GM21529 (cell line): ENCODE data around the gene TNF.

Experiments used
- ATAC-seq: cut with Tn5 transposase; IDR thresholded peaks from one replicate; pipeline ENCODE4 v1.9.1; 2021; ENCODE audit not compliant: unreplicated experiment

The TNF gene

DNA sequence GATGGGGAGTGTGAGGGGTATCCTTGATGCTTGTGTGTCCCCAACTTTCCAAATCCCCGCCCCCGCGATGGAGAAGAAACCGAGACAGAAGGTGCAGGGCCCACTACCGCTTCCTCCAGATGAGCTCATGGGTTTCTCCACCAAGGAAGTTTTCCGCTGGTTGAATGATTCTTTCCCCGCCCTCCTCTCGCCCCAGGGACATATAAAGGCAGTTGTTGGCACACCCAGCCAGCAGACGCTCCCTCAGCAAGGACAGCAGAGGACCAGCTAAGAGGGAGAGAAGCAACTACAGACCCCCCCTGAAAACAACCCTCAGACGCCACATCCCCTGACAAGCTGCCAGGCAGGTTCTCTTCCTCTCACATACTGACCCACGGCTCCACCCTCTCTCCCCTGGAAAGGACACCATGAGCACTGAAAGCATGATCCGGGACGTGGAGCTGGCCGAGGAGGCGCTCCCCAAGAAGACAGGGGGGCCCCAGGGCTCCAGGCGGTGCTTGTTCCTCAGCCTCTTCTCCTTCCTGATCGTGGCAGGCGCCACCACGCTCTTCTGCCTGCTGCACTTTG, at the start of gene TNF:
Gene TNF, plus strand, starts transcription at position 231 of the 567 bp plus-strand sequence. Its CDS starts 177 bp downstream, at position 408.
- no peak for ATAC-seq

DNA sequence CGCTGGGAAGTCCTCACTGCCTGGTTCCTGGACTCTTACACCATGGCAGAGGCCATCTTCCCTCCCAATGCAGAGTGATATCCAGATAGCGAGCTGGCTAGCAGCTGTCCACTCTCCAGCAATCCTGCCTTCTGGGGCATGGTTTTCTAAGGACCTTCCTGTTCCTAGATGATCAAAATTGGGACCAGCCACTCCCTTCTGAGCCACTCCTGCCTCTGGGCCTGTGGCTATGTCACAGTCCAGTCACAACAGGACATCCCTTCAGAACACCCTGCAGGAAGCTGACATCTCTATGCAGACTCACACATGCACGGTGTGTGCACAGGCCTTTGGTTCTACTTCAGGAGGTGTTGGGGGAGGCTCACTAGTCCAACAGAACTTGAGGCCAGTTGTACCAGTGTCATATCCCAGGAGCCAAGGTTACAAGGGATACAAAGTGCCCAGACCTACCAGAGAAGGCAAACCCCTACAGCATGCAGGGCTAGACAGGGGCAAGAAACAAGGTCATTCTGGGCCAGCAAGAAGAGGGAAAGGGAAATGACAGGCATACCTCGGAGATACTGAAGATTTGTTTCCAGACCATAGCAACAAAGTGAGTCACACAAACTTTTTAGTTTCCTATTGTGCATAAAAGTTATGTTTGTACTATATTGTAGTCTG, 49.3 kb upstream of the TNF start:
- no peak for ATAC-seq

DNA sequence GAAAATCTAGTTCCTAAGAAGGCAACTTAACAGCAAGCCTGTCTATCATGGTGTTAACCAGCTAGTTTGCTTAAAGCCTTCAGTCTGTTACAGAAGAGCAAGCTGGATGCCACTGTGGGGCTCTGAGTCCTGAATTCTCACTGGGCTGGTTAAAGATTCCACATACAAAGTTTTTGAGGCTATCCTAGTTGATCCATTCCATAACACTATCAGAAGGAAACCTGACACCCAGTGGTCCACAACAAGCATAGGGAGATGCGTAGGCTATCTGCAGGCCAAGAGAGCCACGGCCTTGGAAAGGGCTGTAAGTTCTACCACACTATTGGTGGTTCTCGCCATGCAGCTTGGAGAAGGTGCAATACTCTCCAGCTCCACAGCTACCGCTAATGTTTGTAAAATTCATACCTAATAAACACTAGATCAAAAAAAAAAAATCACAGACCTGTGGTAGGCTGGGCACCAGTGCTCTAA, 47.0 kb upstream of the TNF start:
- ATAC-seq: no peak

GRCh38 chr6:31528821-31529328, 46.5 kb upstream of the TNF start, which contains the start of gene MCCD1:
Gene MCCD1, plus strand, starts transcription at chr6:31528962. Its CDS starts 53 bp downstream, at chr6:31529015.
- ATAC-seq: no peak

DNA sequence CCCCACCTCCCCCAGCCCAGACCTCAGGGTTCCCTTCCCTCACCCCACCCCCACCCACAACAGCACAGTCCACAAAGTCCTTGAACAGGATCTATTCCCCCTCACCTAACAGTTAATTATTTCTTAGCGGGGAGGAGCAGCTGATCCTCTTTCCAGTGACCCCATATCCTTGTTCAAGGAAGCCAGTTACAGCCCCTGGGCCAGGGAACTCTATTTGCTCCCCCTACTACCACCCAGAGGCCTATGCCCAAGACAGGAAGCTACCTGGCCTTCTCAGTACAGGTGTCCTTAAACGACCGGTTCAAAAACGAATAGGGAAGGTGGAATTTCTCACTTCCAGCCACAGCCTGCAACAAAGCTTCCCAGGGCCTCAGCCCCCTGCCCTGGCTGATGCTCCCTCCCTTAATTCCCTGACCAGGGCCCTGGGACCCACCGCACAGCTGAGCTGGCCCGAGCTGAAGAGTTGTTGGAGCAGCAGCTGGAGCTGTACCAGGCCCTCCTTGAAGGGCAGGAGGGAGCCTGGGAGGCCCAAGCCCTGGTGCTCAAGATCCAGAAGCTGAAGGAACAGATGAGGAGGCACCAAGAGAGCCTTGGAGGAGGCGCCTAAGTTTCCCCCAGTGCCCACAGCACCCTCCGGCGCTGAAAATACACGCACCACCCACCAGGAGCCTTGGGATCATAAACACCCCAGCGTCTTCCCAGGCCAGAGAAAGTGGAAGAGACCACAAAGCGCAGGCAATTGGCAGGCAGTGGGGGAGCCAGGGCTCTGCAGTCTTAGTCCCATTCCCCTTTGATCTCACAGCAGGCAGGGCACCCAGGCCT, 45.8 kb upstream of the TNF start:
- no peak for ATAC-seq

- no peak for ATAC-seq
Observed at GRCh38 chr6:31530659-31531058, 44.7 kb upstream of the TNF start.

DNA sequence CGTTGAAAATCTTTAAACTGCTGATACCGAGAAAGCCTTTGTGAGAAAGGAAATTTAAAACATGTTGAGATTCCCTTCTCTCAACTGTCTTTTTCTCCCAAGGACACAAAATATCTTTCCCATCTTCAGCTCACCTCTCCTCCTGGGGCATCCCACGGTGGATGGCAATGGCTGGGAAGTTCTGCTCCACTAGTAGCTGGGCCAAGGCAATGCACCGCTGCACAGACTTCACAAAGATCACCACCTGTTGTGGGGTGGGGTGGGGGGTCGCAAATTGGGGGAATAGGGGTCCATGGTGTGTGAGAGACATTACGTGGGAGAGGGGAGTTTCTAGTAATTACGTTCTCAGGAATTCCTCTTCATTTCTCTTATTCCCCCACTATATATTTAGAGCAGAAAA, 44.2 kb upstream of the TNF start:
- ATAC-seq: no peak

DNA sequence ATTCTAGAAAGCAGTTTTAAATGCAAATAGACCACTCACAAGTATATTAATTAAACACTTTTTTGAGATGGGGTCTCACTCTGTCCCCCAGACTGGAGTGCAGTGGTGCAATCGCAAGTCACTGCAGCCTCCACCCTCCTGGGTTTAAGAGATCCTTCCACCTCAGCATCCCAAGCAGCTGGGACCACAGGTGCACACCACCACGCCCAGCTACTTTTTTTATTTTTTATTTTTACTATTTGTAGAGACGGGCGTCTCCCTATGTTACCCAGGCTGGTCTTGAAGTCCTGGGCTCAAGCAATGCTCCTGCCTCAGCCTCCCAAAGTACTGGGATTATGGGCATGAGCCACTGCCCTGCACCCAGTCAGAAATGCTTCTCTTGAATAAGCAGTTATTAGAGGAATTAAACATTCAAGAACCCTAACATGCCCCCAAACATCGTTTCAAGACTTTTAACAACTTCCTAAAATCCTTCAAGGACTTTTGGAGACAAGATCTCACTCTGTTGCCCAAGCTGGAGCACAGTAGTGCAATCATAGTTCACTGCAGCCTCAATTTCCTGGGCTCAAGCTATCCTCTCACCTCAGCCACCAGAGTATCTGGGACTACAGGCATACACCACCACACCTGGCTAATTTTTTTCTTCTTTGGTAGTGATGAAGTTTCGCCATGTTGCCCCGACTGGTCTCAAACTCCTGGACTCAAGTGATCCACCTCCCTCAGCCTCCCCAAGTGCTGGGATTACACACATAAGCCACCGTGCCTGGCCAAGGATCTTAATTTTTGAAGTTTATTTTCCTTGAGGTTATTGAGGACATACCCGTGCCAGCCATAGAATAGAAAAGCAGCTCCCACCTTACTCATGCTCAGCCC, 43.4 kb upstream of the TNF start:
- ATAC-seq: no peak

GRCh38 chr6:31532644-31533454, 42.5 kb upstream of the TNF start:
- no peak for ATAC-seq

DNA sequence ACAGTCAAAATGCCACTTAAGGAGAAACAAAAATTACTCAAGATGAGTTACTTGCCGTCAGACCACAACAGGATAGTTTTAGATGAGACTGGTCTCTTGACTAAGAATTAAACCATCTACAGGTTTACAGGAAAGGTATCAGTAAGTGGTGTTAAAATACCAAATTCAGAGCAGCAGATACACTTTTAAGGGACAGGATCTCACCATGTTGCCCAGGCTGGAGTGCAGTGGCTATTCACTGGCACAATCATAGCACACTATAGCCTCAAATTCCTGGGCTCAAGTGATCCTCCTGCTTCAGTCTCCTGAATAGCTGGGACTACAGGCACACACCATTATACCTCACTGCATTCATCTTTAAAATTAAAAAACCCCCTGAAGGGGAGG, 41.9 kb upstream of the TNF start:
- ATAC-seq: no peak

- ATAC-seq: no peak
Observed at GRCh38 chr6:31534011-31534410, 41.4 kb upstream of the TNF start.

- ATAC-seq: no peak
Observed at GRCh38 chr6:31534521-31535040, 40.8 kb upstream of the TNF start.

- no peak for ATAC-seq
Observed at GRCh38 chr6:31535538-31536324, 39.6 kb upstream of the TNF start.

DNA sequence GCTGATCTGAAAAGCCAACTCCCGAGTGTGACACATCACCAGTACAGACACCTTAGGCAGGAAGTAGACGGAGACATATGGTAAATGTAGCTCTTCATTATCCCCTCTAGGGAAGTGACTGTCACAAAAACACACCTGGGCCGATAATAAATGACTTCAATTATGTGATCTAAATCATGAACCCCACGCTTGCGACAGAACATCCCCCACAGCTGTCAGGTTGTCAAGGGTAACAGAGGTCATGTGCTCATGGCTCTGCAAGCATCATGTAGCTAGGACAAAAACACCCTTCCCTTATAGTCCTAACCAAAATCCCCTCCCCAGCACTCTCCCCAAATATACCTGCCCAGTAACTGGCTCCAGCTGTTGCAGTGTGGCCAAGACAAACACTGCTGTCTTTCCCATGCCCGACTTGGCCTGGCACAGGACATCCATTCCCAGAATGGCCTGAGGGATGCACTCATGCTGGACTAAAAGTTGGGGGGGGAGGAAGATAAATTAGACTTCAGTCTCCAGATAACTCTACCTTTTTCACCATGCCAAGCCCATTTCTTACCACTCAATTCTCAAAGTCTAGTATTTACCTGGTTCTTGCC, 36.5 kb upstream of the TNF start:
- no peak for ATAC-seq

GRCh38 chr6:31540640-31541039, 34.7 kb upstream of the TNF start:
- ATAC-seq: no peak

GRCh38 chr6:31541059-31541657, 34.2 kb upstream of the TNF start:
- no peak for ATAC-seq

- ATAC-seq: peak; percentile 59
Observed at GRCh38 chr6:31541658-31542521, 33.5 kb upstream of the TNF start, which contains the start of gene DDX39B. Gene DDX39B, minus strand, starts transcription at chr6:31542003. Its CDS starts 1,471 bp downstream, at chr6:31540532.
